ENCODE results near the gene PALB2.

PALB2 gene

DNA sequence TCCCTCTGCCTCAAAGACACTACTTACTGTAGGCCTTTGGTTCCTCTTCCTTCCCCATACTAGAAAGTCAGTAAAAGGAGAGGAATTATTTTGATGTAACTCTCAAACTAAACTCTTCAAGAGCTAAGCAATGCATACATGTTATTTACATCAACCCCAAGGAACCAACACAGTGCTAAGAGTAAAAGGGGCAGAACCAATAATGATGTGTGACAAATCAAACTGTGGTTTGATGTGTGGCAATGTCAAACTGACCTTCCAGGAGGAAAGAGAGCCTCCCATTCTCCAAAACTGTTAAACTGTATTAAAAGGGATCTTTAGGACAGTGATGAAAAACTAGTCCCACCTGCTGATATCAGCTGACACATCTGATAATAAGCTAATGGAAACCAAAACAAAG, 60.7 kb downstream of the PALB2 start:
- no peak for DNase-seq

DNA sequence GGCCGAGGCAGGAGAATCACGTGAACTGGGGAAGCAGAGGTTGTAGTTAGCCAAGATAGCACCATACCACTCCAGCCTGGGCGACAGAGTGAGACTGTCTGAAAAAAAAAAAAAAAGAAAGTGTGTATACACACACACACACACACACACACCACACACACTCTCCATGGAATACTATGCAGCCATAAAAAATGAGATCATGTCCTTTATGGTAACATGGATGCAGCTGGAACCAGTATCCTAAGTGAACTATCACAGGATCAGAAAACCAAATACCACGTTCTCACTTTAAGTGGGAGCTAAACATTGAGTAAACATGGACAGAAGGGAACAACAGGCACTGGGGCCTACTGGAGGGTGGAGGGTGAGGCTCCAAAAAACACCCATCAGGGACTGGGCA, 61.7 kb downstream of the PALB2 start:
- DNase-seq, result no peak

GRCh38 chr16:23578101-23578830, 62.8 kb downstream of the PALB2 start:
- no peak for DNase-seq

- no peak for DNase-seq
Observed at GRCh38 chr16:23577493-23577892, 63.6 kb downstream of the PALB2 start.

DNA sequence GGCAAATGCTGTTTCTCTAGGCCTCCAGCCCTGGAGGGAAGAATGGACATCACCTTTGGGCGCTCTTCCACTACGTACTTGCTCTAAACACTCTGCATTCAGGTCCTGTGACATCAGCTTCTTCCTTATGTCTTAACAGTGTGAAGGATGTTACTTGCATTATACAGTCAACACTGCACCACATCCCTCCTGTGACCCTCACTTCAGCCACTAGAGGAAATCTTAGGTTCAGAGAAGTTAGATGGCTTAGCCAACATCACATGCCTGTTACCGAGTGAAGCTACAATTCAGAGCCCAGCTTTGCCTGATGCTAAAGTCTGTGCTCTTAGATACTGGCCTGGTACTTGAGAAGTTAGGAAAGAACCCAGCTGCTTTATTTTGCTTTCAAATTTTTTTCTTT, 65.3 kb downstream of the PALB2 start:
- DNase-seq, result no peak

- DNase-seq, result no peak
Observed at GRCh38 chr16:23573817-23574216, 67.3 kb downstream of the PALB2 start.

- no peak for DNase-seq
Observed at GRCh38 chr16:23572394-23572793, 68.7 kb downstream of the PALB2 start.

GRCh38 chr16:23571895-23572294, 69.2 kb downstream of the PALB2 start:
- DNase-seq, result no peak

DNA sequence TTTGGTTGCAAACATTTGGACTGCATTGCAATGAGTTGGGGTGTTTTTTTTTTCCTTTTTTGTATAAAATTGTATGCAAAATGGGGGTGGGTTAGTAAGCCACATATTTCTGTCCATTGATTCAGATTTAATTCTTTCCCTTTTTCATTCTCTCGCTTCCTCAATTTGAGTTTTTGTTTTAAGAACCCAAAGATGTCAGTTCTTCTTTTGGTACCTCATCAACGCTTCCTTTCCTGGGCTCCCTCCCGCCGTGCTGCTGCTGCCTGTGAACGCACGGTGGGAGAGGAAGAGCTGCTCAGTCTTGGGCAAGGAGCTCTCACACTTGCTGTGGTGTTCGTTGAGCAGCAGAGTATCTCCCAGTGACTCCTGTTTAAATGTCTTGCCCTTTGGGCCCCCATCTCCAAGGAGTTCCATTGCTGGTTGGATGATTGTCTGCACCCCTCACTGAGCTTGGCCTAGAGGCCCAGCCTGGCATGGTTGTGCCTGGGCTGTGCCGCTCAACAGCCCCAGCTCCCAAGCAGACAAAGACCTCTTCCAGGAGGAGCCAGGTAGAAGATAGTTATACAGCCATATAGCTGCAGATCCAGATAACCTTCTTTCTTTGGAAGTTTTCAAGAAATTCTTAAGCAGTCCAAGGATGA, 70.0 kb downstream of the PALB2 start:
- no peak for DNase-seq

DNA sequence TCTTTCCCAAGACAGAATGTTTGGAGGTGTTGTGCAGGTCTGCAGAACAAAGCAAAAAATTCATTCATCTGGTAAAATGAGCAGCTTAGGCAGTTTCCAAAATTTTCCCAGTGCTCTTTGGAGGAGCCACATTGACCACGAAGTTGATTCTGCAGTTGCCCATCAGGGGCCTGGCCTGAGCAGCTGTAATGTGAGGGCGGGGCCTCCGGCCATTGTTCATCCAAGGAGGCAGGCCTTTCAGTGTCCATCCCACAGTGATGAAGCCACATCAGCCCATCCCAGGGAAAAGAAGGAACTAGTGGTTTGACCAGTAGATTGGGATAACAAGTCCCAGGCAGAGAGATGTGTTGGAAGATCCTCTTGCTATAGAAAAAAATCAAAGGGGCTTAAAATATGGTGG, 73.5 kb downstream of the PALB2 start:
- no peak for DNase-seq

DNA sequence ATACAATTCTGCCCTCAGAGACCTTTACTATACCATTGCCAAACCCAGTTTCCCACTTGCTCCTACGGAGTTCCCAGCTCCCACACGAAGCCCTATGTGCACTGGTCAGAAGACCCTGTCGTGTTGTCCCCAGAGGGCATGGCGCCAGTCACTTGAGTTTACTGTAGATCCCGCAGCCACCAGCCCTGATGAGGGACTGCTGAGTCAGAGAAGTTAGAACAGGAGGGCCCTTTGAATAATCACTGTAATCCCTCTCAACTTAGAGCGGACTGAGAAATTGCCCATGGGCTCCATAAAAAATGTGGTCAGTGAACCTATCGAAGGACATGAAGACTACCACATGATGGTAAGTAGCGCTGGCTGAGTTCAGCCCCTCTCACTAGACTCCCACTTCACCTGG, 74.4 kb downstream of the PALB2 start:
- no peak for DNase-seq

DNA sequence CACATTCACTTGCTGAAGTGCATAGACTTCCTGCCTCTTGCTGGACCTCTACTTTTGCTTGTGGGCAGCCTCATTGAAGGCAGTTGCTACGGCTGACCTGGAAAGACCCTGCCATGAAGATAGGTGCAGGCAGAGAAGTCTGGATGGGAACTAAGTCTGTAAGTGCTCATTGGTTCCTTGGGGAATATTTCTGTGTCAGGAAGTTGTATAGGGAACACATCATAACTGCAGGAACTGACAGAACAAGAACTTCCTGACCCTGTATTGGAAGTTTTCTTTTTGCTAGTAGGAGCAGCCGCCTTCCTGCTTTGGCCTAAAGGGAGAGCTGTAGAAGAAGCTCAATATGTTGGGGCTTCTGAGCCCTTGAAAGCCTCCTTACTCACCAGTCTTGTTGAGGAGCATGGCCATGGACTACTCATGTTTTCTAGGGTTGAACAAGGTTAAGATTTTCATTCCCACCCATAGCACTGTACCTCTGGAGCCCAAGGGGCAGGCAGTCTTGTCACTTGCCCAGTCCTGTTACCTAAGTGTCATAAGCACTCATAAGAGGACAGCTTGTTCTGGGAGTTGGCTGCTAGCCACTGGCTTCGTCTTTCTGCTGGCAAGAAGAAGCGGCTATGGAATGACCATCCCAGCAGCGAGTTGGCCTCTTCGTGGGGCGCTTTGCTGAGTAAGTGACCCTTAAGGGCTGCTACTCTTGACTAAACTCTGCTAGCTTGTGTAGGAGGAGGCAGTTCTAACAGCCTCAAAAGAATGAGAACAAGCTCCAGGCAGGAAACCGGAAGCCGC, 76.3 kb downstream of the PALB2 start:
- no peak for DNase-seq

- no peak for DNase-seq
Observed at GRCh38 chr16:23563186-23563585, 77.9 kb downstream of the PALB2 start.

GRCh38 chr16:23562505-23562904, 78.6 kb downstream of the PALB2 start:
- no peak for DNase-seq

DNA sequence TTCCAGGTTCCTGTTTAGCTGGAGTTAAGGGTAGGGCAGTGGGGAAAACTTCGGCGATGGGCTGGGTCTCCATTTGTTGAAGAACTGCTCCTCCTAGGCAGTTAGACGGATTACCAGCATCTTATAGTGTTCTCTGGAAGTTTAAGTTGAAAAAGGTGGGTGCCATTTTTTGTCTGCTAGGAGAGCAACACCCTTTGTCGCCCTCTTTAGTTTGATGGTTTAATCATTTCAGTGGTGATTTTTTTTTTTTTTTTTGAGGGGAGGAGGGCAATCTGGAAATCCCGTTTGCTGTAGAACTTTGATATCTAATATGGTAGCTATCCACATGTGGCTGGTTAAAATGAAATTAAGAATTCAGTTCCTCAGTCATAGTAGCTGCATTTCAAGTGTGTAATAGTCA, 79.5 kb downstream of the PALB2 start:
- DNase-seq, result no peak

- DNase-seq, result peak in 1 of 2 donors; percentile 8
Observed at GRCh38 chr16:23557779-23558702, 83.1 kb downstream of the PALB2 start.

GRCh38 chr16:23556881-23557778, 84.0 kb downstream of the PALB2 start, which contains the start of the genes EARS2 and UBFD1:
TSS of gene EARS2 (minus strand) at chr16:23557350. CDS start at chr16:23557343, 7 bp downstream.
TSS of gene UBFD1 (plus strand) at chr16:23557727. CDS start at chr16:23557743, 16 bp downstream.
- peak; percentile 97 to 98 for DNase-seq

DNA sequence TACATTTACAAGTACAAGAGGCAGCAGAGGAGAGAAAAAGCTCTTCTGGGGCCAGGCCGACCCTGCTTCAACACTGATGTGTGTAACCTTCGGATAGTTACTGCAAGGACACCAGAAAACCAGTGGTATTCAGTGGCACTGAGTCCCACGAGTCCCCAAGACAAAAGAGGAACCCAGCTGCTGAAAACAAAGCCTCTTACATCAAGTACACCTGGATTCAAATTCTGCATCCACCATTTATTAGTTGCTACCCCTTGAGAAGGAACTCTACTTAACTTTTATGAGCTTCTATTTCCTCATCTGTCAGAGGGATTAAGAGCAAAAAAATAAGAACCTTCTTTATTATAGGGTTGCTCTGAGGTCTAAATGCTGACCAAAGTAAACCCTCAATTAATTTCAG, 86.6 kb downstream of the PALB2 start:
- no peak for DNase-seq

Measured in stimulated activated CD4-positive, alpha-beta T cell treated with anti-CD3 and anti-CD28 coated beads, Interleukin-2, amount 100 ng/mL, for 48 hours (primary cell).